Hindlimb muscle (tissue), 1 donor: ENCODE results near the gene P2RX7. TPM values are rescaled to one million over a fixed set of nuclear protein-coding genes. Genes with fewer than 3 reads are reported as not detected.

Experiments used
- DNase-seq: peaks from one replicate; pipeline ENCODE4 v3.0.0-alpha.2; 2013
- polyA plus RNA-seq: library from polyadenylated mRNA; unstranded; fragments of 120-200 nt; gene quantifications from one replicate; pipeline ENCODE4 v1.2.1, GENCODE V29; 2013; ENCODE audit not compliant: insufficient read length

The P2RX7 gene
- polyA plus RNA-seq, 1 donor, result 2.5 TPM

GRCh38 chr12:121110211-121110940, 22.3 kb upstream of the P2RX7 start:
- peak; percentile 66 for DNase-seq

- no peak for DNase-seq
Measured at GRCh38 chr12:121111684-121112083, 21.0 kb upstream of the P2RX7 start.

DNA sequence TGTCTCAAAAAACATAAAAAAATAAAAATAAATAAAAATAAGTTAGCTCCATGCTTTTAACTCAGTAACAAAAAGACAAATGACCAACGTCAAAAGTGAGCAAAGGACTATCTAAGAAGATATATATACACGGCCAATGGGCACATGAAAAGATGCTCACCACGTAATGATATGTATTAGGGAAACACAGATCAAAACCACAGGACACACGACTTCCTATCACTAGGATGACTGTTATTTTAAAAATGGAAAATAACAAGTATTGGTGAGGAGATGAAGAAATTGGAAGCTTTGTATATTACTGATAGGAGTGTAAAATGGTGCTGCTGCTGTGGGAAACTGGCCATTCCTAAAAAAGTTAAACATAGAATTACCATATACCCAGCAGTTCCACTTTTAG, 20.2 kb upstream of the P2RX7 start:
- no peak for DNase-seq

DNA sequence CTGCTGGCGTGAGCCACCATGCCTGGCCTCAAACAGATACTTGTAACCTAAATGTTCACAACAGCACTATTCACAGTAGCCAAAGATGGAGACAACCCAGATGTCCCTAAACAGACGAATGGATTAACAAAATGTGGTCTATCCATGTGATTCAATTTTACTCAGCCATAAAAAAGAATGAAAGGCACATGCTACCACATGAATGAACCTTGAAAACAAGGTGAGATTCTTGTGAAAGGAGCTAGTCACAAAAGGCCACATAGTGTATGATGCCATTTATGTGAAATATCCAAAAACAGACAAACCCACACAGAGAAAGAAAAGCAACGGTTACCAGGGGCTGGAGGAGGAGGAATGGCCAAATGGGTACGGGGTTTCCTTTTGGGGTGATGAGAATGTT, 19.6 kb upstream of the P2RX7 start:
- no peak for DNase-seq

DNA sequence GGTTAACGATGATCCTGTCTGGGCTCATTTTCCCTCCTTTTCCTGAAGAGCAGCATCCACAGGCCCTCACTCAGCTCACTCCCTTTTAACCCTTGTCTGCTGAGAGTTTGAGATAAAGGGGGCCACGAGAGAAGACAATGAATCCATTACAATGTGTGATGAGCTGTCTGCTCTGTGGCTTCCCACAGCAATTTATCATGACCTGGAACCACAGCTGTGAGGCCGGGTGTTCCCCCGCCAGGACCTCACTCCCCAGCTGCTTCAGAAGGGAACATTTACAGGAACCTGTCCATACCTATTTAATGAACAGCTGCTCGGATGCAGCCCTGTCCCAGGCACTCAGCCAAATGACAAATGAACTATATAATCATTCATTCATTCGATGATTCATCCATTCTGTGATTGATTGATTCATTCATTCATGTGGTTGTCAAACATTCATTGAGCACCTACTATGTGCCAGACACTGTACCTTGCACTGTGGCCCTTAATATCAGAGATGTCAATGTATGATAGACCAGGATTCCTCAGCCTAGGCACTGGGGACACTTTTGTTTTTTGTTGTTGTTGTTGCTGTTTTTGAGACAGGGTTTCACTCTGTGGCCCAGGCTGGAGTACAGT, 18.5 kb upstream of the P2RX7 start:
- no peak for DNase-seq

GRCh38 chr12:121114806-121115205, 17.9 kb upstream of the P2RX7 start:
- no peak for DNase-seq

DNA sequence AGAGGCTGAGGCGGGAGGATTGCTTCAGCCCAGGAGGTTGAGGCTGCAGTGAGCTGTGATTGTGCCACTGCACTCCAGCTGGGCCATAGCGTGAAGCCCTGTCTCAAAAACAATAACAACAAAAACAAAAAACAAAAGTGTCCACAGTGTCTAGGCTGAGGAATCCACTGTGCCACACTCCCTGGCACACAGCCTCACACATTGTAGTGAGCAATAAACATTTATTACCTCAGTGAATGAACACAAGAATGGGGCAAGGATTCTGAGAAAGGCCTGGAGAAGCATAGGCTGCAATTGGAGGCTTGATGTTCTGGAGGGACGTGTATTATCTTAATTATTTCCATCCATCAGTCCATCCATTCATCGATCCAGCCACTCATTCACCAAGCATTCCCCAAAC, 17.1 kb upstream of the P2RX7 start:
- no peak for DNase-seq

DNA sequence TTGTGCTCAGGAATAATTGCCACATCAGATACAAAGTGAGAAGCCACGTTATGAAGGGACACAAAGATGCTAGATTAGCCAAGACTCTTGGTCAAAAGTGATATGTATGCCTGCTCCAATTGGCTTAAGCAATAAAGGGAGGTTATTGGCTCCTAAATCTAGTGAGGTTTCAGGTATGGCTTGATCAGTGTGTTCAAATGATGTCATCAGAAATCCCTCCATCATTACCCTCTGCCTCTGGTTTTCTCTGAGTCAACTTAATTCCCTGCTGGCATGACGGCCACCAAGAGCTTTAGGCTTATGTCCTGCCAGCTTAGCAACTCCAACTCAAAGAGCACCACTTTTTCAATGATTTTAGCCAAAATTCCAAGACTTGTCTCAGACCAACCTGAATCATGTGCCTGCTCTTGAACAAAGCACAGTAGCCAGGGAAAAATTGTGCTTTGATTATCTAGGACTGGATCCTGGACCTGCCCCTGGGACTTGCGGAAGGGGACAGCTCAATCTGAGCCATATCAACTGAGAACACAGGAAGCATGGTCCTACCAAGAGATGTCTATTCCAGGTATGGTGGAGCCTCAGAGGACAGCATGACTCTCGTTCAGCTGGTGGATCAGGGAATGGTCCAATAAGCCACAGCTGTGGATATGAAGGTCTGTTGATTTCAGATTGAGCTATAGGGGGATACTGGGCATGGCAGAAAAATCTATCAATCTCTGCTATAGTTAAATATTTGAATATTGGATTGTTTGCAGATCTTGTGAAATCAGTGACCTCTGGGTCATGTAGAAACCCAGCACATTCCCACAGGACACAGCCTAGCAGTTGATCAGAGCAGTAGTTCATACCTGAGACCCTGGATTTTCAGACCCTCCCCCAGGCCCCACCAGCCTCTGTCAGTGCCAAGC, 16.1 kb upstream of the P2RX7 start:
- no peak for DNase-seq

DNA sequence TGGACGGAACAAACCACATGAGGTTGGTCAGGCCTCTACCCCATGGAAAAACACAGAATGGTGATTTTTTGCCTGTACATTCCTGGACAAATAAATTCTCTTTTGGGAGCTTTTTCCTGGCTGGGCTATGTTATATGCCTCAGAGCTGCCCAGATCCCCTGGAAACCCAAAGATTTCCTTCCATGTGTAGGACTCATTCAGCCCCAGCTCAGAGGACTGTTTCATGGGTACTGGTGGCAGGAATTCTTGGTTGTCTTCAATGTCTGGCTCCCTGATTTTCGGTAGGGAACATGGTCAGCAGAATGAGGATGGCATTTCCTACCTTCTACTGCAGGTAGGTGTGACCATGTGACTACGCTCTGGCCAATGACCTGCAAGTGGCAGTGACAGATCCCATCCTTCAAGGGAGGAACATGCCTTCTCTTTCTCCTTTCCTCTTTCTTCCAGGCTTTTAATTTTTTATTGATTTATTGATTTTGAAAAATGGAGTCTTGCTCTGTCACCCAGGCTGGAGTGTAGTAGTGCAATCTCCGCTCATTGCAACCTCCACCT, 15.4 kb upstream of the P2RX7 start:
- DNase-seq, result no peak

GRCh38 chr12:121120323-121120722, 12.4 kb upstream of the P2RX7 start:
- DNase-seq, result no peak

DNA sequence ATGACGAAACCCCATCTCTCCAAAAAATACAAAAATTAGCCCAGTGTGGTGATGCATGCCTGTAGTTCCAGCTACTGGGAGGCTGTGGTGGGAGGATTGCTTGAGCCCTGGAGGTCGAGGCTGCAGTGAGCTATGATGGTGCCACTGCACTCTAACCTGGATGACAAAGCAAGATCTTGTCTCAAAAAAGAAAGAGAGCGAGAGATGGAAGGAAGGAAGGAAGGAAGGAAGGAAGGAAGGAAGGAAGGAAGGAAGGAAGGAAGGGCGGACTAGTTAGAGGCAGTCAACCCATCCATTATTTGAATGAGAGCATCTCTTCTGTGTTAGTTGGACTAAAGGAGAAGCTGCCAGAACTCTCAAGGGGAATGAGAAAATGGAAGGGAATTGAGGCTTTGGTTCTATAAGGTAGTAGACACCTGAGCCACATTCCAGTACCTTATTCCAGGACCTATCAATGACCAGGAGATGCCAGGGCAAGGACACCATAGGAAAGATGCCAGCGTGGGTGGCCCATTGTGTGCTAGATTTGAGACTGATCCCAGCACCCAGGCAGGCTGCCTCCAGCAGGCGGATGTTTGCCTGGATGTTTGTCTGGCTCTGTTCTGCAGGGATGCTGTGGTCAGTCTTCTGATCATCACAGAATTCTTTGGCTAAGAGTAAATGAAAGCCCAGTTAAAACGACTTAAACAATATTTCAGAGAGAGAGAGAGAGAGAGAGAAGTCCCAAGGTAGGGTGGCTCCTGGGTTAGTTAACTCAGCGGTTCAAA, 11.5 kb upstream of the P2RX7 start:
- DNase-seq, result no peak

DNA sequence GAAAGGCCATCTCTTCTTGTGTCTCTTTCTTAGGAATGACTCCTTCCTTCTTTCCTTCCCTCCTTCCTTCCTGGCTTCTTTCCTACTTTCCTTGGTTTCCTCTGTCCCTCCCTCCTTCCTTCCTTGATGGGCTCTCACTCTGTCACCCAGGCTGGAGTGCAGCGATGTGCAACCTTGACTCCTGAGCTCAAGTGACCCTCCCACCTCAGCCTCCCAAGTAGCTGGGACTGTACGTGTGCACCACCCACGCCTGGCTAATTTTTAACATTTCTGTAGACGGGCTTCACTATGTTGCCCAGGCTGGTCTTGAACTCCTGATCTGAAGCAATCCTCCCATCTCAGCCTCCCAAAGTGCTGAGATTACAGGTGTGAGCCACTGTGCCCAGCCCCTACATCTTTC, 10.9 kb upstream of the P2RX7 start:
- no peak for DNase-seq

- no peak for DNase-seq
Measured at GRCh38 chr12:121123488-121123887, 9.2 kb upstream of the P2RX7 start.

DNA sequence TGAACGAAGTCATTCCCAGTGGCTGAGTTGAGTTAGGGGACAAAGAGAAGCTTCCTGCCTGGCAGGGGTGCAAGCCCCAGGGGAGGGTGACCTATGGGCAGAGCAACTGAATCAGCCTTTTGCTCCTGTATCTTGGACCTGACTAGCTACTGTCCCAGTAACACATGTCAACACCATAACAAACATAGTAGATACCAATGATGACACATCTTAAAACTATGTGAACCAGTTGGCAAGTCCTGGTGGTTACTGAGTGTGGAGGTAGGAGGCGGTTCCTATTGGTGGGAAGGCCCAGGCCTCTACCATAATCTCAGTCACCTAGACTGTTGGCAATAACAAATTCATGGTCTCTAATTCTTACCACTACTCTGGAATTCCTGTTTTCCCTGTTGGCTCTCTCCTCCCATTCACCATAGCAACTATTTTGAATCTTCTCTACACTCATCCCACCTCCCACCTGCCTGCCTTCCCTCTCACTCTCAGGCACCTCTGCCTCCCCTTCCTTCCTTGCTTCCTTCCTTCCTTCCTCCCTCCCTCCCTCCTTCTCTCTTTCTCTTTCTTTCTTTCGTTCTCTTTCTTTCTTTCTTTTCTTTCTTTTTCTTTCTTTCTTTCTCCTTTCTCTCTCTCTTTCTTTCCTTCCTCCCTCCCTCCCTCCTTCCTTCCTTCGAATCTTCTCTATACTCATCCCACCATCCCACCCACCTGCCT, 8.1 kb upstream of the P2RX7 start:
- no peak for DNase-seq

DNA sequence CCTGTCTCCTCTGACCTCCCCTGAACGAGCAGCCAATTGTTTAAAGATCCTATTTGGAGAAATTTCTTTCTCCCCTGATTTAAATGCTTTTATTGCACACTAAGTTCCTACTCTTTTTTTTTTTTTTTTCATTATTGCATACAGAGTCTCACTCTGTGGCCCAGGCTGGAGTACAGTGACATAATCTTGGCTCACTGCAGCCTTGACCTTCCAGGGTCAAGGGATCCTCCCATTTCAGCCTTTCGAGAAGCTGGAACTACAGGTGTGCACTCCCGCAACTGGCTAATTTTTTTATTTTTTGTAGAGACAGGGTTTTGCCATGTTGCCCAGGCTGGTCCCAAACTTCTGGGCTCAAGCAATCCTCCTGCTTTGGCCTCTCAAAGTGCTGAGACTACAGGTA, 5.2 kb upstream of the P2RX7 start:
- DNase-seq, result no peak

DNA sequence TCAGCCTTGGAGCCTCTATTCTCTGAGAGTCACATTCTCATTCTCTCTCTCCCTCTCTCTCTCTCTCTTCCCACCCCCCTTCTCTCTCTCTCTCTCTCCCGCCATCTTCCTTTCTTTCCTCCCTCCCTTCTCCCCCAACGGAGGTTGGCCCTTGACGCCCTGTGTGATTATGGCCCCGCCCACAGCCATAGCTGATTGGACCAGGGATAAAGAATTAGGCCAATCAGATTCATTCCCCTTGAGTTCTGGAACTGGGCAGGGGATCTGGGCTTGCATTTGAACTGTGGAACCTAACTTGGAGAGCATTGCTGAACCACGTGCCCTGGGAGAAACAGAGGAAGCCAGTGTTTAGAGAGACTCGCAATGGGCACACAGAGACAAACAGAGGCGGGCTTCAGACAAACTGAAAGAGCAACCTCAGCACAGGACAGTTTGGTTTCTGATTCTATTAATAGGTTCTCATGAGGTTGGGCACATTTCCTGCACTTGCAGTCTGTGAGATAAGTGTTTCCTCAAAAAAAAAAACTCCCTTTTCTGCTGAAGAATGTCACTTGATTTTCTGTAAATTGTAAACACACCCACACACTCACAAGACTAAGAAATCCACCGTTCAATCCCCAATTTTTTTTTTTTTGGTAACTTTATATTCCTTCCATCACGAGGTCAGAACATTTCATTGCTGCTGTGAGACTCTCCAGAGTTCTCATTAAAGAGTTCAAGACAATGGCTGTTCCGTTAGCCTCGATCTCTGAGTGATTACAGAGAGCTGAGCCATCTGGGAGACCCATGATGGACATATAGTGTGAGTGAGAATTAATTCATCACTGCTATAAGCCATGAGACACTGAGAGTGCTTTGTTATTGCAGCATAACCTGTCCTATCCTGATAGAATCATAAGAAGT, 3.5 kb upstream of the P2RX7 start:
- peak; percentile 36 for DNase-seq

GRCh38 chr12:121129811-121130147, 2.9 kb upstream of the P2RX7 start:
- no peak for DNase-seq

GRCh38 chr12:121130866-121131373, 1.8 kb upstream of the P2RX7 start:
- DNase-seq, result no peak

- no peak for DNase-seq
Measured at GRCh38 chr12:121131941-121132341, 735 bp upstream of the P2RX7 start.

DNA sequence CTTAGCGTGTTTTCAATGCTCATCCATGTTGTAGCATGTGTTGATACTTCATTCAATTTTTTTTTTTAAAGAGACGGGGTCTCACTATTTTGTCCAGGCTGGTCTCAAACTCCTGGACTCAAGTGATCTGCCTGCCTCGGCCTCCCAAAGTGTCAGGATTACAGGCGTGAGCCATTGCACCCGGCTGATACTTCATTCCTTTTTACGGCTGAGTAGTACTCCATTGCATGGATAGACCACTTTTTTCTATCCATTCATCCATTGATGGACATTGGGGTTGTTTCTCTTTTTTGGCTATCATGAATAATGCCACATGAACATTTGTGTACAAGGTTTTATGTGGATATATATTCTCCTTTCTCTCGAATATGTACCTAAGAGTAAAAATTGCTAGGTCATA, 1.2 kb downstream of the P2RX7 start:
- DNase-seq, result no peak

GRCh38 chr12:121135320-121135719, 2.6 kb downstream of the P2RX7 start:
- no peak for DNase-seq
